ENCODE results near the gene SLC1A2. TPM values are rescaled to one million over a fixed set of nuclear protein-coding genes. Genes with fewer than 3 reads are reported as not detected.

Gene SLC1A2
- total RNA-seq, 2 donors from 2014 or later: 7.1 to 13.5 TPM

DNA sequence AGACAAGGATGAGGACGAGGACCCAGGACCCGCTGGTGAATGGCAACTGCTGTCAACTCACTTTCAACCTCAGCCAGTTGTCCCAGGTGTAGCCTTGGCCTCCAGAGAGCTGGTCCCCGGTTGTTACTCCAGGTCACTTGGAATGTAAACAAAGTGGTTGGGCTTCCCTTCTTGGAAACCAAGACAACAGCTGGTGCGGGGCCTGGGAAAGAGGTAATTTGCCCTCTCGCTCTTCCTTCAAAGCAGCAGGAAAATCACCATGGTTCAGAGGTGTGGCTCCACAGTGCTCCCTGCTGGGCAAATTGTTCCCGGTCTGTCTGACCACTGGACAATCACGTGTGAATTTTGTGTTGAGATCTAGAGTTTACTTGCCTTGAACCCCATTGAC is 15.0 kb downstream of the SLC1A2 start:
- Histone ChIP-seq H3K36me3 (ENCODE audit: control insufficient read depth, insufficient read depth, low read length) (peaks cover 4% of the 10 kb centered on the region), H3K4me3 (ENCODE audit: low read length) (no peak overlapping the region), H3K4me1 (ENCODE audit: control insufficient read depth, insufficient read depth, low read length) (peaks cover 10% of the 10 kb centered on the region), H3K27me3 (ENCODE audit: control insufficient read depth, insufficient read depth, low read length, poor library complexity, severe bottlenecking) (peaks cover 7% of the 10 kb centered on the region), H3K9me3 (ENCODE audit: control insufficient read depth, low read length) (peaks cover 16% of the 10 kb centered on the region), H3K27ac (ENCODE audit: low read depth, low read length) (no peak overlapping the region), H3K9ac (ENCODE audit: extremely low read depth, low read length, poor library complexity, severe bottlenecking) (no peak overlapping the region)
- WGBS, 2 experiments (ENCODE audit: insufficient coverage in 1 of 2, insufficient read length in 1 of 2): 52 to 57% methylated on average over 7 of the region's 7 CpGs
- Mint-ChIP-seq H3K36me3 (ENCODE audit: low read depth) (no peaks in the 10 kb centered on the region), H3K27ac (peak overlapping the region; percentile 24), H3K9me3 (peaks cover 16% of the 10 kb centered on the region), H3K27me3 (ENCODE audit: insufficient read depth) (peaks cover 5% of the 10 kb centered on the region), H3K4me1 (peaks cover 29% of the 10 kb centered on the region), H3K4me3 (no peak overlapping the region)
- TF ChIP-seq, protein P1, sequence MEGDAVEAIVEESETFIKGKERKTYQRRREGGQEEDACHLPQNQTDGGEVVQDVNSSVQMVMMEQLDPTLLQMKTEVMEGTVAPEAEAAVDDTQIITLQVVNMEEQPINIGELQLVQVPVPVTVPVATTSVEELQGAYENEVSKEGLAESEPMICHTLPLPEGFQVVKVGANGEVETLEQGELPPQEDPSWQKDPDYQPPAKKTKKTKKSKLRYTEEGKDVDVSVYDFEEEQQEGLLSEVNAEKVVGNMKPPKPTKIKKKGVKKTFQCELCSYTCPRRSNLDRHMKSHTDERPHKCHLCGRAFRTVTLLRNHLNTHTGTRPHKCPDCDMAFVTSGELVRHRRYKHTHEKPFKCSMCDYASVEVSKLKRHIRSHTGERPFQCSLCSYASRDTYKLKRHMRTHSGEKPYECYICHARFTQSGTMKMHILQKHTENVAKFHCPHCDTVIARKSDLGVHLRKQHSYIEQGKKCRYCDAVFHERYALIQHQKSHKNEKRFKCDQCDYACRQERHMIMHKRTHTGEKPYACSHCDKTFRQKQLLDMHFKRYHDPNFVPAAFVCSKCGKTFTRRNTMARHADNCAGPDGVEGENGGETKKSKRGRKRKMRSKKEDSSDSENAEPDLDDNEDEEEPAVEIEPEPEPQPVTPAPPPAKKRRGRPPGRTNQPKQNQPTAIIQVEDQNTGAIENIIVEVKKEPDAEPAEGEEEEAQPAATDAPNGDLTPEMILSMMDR (conservative IDR thresholded peaks at IDR 0.05): peak; percentile 84
- DNase-seq: peak; percentile 89

DNA sequence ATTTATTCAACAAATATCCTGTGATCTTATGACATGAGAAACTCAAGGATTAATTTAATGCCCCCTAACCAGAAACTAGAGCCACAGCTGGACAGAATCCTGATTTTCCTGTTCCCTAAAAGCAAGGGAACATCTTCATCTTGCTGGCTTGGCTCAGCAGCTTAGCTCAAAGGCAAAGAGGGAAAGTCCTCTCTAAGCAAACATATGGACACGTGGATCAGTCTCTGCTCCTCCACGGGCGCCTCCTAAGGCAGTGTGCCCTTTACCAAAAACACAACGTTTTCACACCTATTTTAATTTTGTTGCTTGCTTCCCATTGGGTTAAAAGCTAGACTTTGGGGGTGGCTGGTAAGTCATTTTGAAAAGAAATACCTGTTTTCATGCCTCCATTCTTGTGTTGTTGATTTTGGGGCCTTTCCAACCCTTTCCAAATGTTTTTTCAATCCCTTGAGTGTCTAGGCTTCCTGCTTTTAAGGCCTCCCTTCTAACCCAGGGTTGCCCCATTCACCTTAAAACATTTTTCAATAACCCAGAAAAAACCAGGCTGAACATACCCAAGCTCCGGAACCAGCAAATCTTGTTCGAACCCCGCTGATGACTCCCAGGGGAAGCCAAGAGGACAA is 15.5 kb downstream of the SLC1A2 start:
- peaks cover 29% of the 10 kb centered on the region for H3K4me1 Mint-ChIP-seq

DNA sequence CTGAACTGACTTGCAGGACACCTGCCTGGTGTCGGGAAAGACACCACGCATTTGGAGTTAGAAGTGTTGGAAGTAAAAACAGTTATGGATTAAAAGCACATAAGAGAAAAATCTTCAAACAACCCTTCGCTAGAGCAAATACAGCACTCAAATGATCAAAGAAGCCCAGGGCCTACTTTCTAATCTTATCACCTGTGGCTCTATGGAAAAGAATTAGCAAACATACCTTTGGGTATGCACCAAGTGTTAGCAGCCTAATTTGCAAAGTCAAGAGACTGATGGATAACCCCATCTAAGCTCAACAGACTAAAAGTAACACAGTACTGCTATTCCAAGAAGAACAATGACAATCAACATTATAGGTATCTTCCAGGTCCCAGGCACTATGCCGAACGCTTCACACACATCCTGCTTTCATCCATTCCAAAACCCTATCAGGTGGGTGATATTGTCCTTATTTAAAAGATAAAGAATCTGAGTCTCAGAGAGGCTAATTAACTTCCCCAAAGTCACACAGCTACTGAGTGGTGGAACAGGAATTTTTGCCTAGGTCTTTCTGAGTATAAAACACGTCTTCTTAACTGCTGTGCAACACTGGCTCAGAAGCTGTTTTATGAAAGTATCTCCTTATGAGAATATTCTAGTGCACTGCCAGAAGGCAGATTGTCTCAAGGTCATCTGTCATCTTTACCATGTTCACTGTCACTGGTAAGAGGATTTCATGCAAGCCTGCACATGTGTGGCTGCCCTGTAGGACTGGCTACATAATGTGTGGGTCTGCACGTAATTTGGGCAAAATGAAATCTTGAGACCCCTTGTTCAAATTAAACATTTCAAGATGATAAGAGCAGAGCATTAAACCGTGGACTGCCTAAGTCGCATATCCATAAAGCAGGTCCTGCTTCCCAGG is 16.4 kb downstream of the SLC1A2 start:
- Histone ChIP-seq H3K4me1 (ENCODE audit: control insufficient read depth, insufficient read depth, low read length) (peaks cover 10% of the 10 kb centered on the region), H3K27me3 (ENCODE audit: control insufficient read depth, insufficient read depth, low read length, poor library complexity, severe bottlenecking) (peaks cover 7% of the 10 kb centered on the region), H3K27ac (ENCODE audit: low read depth, low read length) (no peak overlapping the region), H3K9me3 (ENCODE audit: control insufficient read depth, low read length) (peaks cover 29% of the 10 kb centered on the region), H3K9ac (ENCODE audit: extremely low read depth, low read length, poor library complexity, severe bottlenecking) (no peak overlapping the region), H3K4me3 (ENCODE audit: low read length) (no peak overlapping the region), H3K36me3 (ENCODE audit: control insufficient read depth, insufficient read depth, low read length) (peaks cover 6% of the 10 kb centered on the region)
- no peak overlapping the region for H3K4me3 Mint-ChIP-seq
- TF ChIP-seq, protein P1 (conservative IDR thresholded peaks at IDR 0.05): no peak
- H3K27ac Mint-ChIP-seq: peak overlapping the region; percentile 56
- WGBS, 2 experiments (ENCODE audit: insufficient coverage in 1 of 2, insufficient read length in 1 of 2): 70 to 86% methylated on average over 6 to 9 of the region's 9 CpGs
- H3K27me3 Mint-ChIP-seq (ENCODE audit: insufficient read depth): peaks cover 7% of the 10 kb centered on the region
- no peak for DNase-seq
- H3K4me1 Mint-ChIP-seq: peaks cover 29% of the 10 kb centered on the region
- H3K9me3 Mint-ChIP-seq: peaks cover 27% of the 10 kb centered on the region
- peaks cover 3% of the 10 kb centered on the region for H3K36me3 Mint-ChIP-seq (ENCODE audit: low read depth)

More for the DNA sequence above, 15.5 kb downstream of the SLC1A2 start:
- WGBS, 2 experiments (ENCODE audit: insufficient coverage in 1 of 2, insufficient read length in 1 of 2): 84 to 87% methylated on average over 5 to 7 of the region's 7 CpGs
- H3K4me3 ChIP-seq (ENCODE audit: low read length): no peak overlapping the region
- peaks cover 7% of the 10 kb centered on the region for H3K27me3 ChIP-seq (ENCODE audit: control insufficient read depth, insufficient read depth, low read length, poor library complexity, severe bottlenecking)
- no peak overlapping the region for H3K27ac ChIP-seq (ENCODE audit: low read depth, low read length)
- H3K4me3 Mint-ChIP-seq: no peak overlapping the region
- no peak overlapping the region for H3K9ac ChIP-seq (ENCODE audit: extremely low read depth, low read length, poor library complexity, severe bottlenecking)
- peaks cover 21% of the 10 kb centered on the region for H3K9me3 Mint-ChIP-seq
- peaks cover 21% of the 10 kb centered on the region for H3K9me3 ChIP-seq (ENCODE audit: control insufficient read depth, low read length)
- TF ChIP-seq, protein P1 (conservative IDR thresholded peaks at IDR 0.05): no peak
- DNase-seq: no peak
- H3K4me1 ChIP-seq (ENCODE audit: control insufficient read depth, insufficient read depth, low read length): peaks cover 10% of the 10 kb centered on the region
- H3K27me3 Mint-ChIP-seq (ENCODE audit: insufficient read depth): peaks cover 5% of the 10 kb centered on the region
- H3K27ac Mint-ChIP-seq: peak overlapping the region; percentile 24
- peaks cover 6% of the 10 kb centered on the region for H3K36me3 ChIP-seq (ENCODE audit: control insufficient read depth, insufficient read depth, low read length)
- no peaks in the 10 kb centered on the region for H3K36me3 Mint-ChIP-seq (ENCODE audit: low read depth)
